ENCODE data around the gene ANKHD1. TPM values are rescaled to one million over a fixed set of nuclear protein-coding genes. Genes with fewer than 3 reads are reported as not detected.

Gene ANKHD1
- polyA plus RNA-seq, 1 of the 3 experiments (the other 2 are of a cell fraction) = 26.7 TPM

- Histone ChIP-seq H3K4me2 (no peak overlapping the region), H3K36me3 (replicated peaks in 1 of 2; ENCODE audit: control insufficient read depth in 1 of 2, insufficient read depth in 2 of 2, low read length in 1 of 2) (no peaks in the 10 kb centered on the region), H4K20me1 (ENCODE audit: insufficient read depth) (no peaks in the 10 kb centered on the region), H3K9me3 (no peaks in the 10 kb centered on the region), H3K4me3 (ENCODE audit: low read depth in 2 of 2, low read length in 1 of 2) (no peak overlapping the region), H3F3A (replicated peaks; ENCODE audit: insufficient read depth) (no peaks in the 10 kb centered on the region), H3K4me1 (ENCODE audit: control insufficient read depth in 1 of 2, insufficient read depth in 2 of 2, low read depth in 1 of 2, low read length in 1 of 2) (no peaks in the 10 kb centered on the region), H3K9ac (no peak overlapping the region), H3K79me2 (ENCODE audit: insufficient read depth) (no peaks in the 10 kb centered on the region), H2AFZ (ENCODE audit: low read depth) (no peak overlapping the region), H3K27me3 (ENCODE audit: insufficient read depth) (no peaks in the 10 kb centered on the region), H3K9me2 (no peaks in the 10 kb centered on the region), H3K27ac (ENCODE audit: low read depth in 2 of 2, low read length in 1 of 2) (no peak overlapping the region)
- no peak for DNase-seq
- ChIA-PET POLR2A (no interaction called here), CTCF (no interaction called here)
- no peak for TF ChIP-seq JUND (IDR thresholded peaks at IDR 0.05)
- TF ChIP-seq MXI1 (IDR thresholded peaks at IDR 0.05; ENCODE audit: low read depth, low read length) = no peak
- TF ChIP-seq MEF2A (IDR thresholded peaks at IDR 0.05; ENCODE audit: borderline replicate concordance, low read depth) = no peak
- 81% methylated on average over 1 of the region's 1 CpG for WGBS (ENCODE audit: low lambda C conversion rate)
These were observed 10.3 kb upstream of the ANKHD1 start for GRCh38 chr5:140391312-140391711.

GRCh38 chr5:140391732-140392131 lies 9.9 kb upstream of the ANKHD1 start:
- DNase-seq = no peak
- Histone ChIP-seq H3K9me3 (no peaks in the 10 kb centered on the region), H4K20me1 (ENCODE audit: insufficient read depth) (no peaks in the 10 kb centered on the region), H3K9ac (no peak overlapping the region), H3K27ac (ENCODE audit: low read depth in 2 of 2, low read length in 1 of 2) (no peak overlapping the region), H3K36me3 (replicated peaks in 1 of 2; ENCODE audit: control insufficient read depth in 1 of 2, insufficient read depth in 2 of 2, low read length in 1 of 2) (no peaks in the 10 kb centered on the region), H3K4me1 (ENCODE audit: control insufficient read depth in 1 of 2, insufficient read depth in 2 of 2, low read depth in 1 of 2, low read length in 1 of 2) (no peaks in the 10 kb centered on the region), H3F3A (replicated peaks; ENCODE audit: insufficient read depth) (no peaks in the 10 kb centered on the region), H3K79me2 (ENCODE audit: insufficient read depth) (no peaks in the 10 kb centered on the region), H3K4me3 (ENCODE audit: low read depth in 2 of 2, low read length in 1 of 2) (no peak overlapping the region), H2AFZ (ENCODE audit: low read depth) (no peak overlapping the region), H3K27me3 (ENCODE audit: insufficient read depth) (no peaks in the 10 kb centered on the region), H3K4me2 (no peak overlapping the region), H3K9me2 (no peaks in the 10 kb centered on the region)
- ChIA-PET CTCF (interaction anchor here (1.9 kb wide), 1 partner anchor 19 kb away, joined by 8 read pairs; no protein-coding TSS in a partner anchor), POLR2A (no interaction called here)
- TF ChIP-seq IRF3 (IDR thresholded peaks at IDR 0.05; ENCODE audit: low read depth, low read length) = no peak
- WGBS (ENCODE audit: low lambda C conversion rate) = 95% methylated on average over 1 of the region's 1 CpG

- Histone ChIP-seq H3K27ac (ENCODE audit: low read depth in 2 of 2, low read length in 1 of 2) (no peak overlapping the region), H3K79me2 (ENCODE audit: insufficient read depth) (no peaks in the 10 kb centered on the region), H4K20me1 (ENCODE audit: insufficient read depth) (no peaks in the 10 kb centered on the region), H2AFZ (ENCODE audit: low read depth) (no peak overlapping the region), H3F3A (replicated peaks; ENCODE audit: insufficient read depth) (no peaks in the 10 kb centered on the region), H3K9me3 (no peaks in the 10 kb centered on the region), H3K27me3 (ENCODE audit: insufficient read depth) (no peaks in the 10 kb centered on the region), H3K9ac (no peak overlapping the region), H3K4me2 (no peak overlapping the region), H3K4me1 (ENCODE audit: control insufficient read depth in 1 of 2, insufficient read depth in 2 of 2, low read depth in 1 of 2, low read length in 1 of 2) (no peaks in the 10 kb centered on the region), H3K4me3 (ENCODE audit: low read depth in 2 of 2, low read length in 1 of 2) (no peak overlapping the region), H3K9me2 (no peaks in the 10 kb centered on the region), H3K36me3 (replicated peaks in 1 of 2; ENCODE audit: control insufficient read depth in 1 of 2, insufficient read depth in 2 of 2, low read length in 1 of 2) (no peaks in the 10 kb centered on the region)
- TF ChIP-seq TCF12 (IDR thresholded peaks at IDR 0.05) (no peak), EZH2phosphoT487 (IDR thresholded peaks at IDR 0.05; ENCODE audit: borderline replicate concordance, low read depth) (no peak), CTCF (IDR thresholded peaks at IDR 0.05) (no peak), USF1 (IDR thresholded peaks at IDR 0.05; ENCODE audit: borderline replicate concordance, low read depth) (no peak), PBX3 (IDR thresholded peaks at IDR 0.05) (no peak), USF2 (IDR thresholded peaks at IDR 0.05; ENCODE audit: borderline replicate concordance, low read depth, low read length) (no peak), SIN3A (IDR thresholded peaks at IDR 0.05; ENCODE audit: borderline replicate concordance, low read depth, low read length) (no peak), NRF1 (IDR thresholded peaks at IDR 0.05; ENCODE audit: low read depth, low read length) (no peak), FOXJ3 (CRISPR knock-in tag; IDR thresholded peaks at IDR 0.05) (no peak), NFIC (IDR thresholded peaks at IDR 0.05; ENCODE audit: borderline replicate concordance) (no peak), TEAD4 (IDR thresholded peaks at IDR 0.05; ENCODE audit: borderline replicate concordance, insufficient read depth) (no peak), EP300 (IDR thresholded peaks at IDR 0.05; ENCODE audit: borderline replicate concordance in 1 of 2, low read depth in 1 of 2, low read length in 1 of 2) (no peak), RCOR1 (IDR thresholded peaks at IDR 0.05; ENCODE audit: low read length) (no peak)
- no peak for DNase-seq
- 90% methylated on average over 2 of the region's 2 CpGs for WGBS (ENCODE audit: low lambda C conversion rate)
- POLR2A ChIA-PET = no interaction called here
- CTCF ChIA-PET = interaction anchor here (0.6 to 1.5 kb wide), 4 partner anchors 20 to 250 kb away, joined by 3 to 4 read pairs (median 3); no protein-coding TSS in a partner anchor
These were observed 7.9 kb upstream of the ANKHD1 start for GRCh38 chr5:140393738-140394137.

Data from SK-N-SH (cell line).